ENCODE measurements around the gene HPS4. TPM values are rescaled to one million over a fixed set of nuclear protein-coding genes. Genes with fewer than 3 reads are reported as not detected.
A peak's percentile ranks its signal among the peaks of the same experiment; 100 is the strongest.
"Not testable (repeated sequence)": the region's sequence is repeated elsewhere in the genome, so short reads cannot be mapped to it uniquely, and the experiment has no call there.

Gene HPS4
- total RNA-seq, 1 donor from 2014 or later = 29.5 TPM

GRCh38 chr22:26417406-26417805 lies 66.2 kb downstream of the HPS4 start:
- H3K36me3 ChIP-seq (ENCODE audit: control insufficient read depth, insufficient read depth, low read length) = no peaks in the 10 kb centered on the region
- peak; percentile 8 for DNase-seq (ENCODE audit: low read depth)
- no peak overlapping the region for H3K4me3 ChIP-seq (ENCODE audit: low read depth, low read length)
- no peaks in the 10 kb centered on the region for H3K27me3 ChIP-seq (ENCODE audit: control insufficient read depth, insufficient read depth, low read length)
- TF ChIP-seq CTCF (IDR thresholded peaks at IDR 0.05; ENCODE audit: insufficient read depth, low read length, severe bottlenecking) = no peak
- FAIRE-seq = no peak

- TF ChIP-seq CTCF (IDR thresholded peaks at IDR 0.05; ENCODE audit: insufficient read depth, low read length, severe bottlenecking) = no peak
- DNase-seq (ENCODE audit: low read depth) (peak; percentile 68), FAIRE-seq (peak; percentile 93)
- Histone ChIP-seq H3K36me3 (ENCODE audit: control insufficient read depth, insufficient read depth, low read length) (no peaks in the 10 kb centered on the region), H3K4me3 (ENCODE audit: low read depth, low read length) (no peak overlapping the region), H3K27me3 (ENCODE audit: control insufficient read depth, insufficient read depth, low read length) (no peaks in the 10 kb centered on the region)
These were observed 66.8 kb downstream of the HPS4 start for GRCh38 chr22:26416670-26417276.

- no peak for TF ChIP-seq CTCF (IDR thresholded peaks at IDR 0.05; ENCODE audit: insufficient read depth, low read length, severe bottlenecking)
- DNase-seq (ENCODE audit: low read depth) = peak; percentile 9
- no peaks in the 10 kb centered on the region for H3K27me3 ChIP-seq (ENCODE audit: control insufficient read depth, insufficient read depth, low read length)
- H3K4me3 ChIP-seq (ENCODE audit: low read depth, low read length) = no peak overlapping the region
- no peaks in the 10 kb centered on the region for H3K36me3 ChIP-seq (ENCODE audit: control insufficient read depth, insufficient read depth, low read length)
- no peak for FAIRE-seq
These were observed 67.3 kb downstream of the HPS4 start for GRCh38 chr22:26416256-26416655.

GRCh38 chr22:26414347-26414746 lies 69.2 kb downstream of the HPS4 start:
- no peak overlapping the region for H3K4me3 ChIP-seq (ENCODE audit: low read depth, low read length)
- H3K27me3 ChIP-seq (ENCODE audit: control insufficient read depth, insufficient read depth, low read length) = no peaks in the 10 kb centered on the region
- no peak for TF ChIP-seq CTCF (IDR thresholded peaks at IDR 0.05; ENCODE audit: insufficient read depth, low read length, severe bottlenecking)
- FAIRE-seq (no peak), DNase-seq (ENCODE audit: low read depth) (no peak)
- no peaks in the 10 kb centered on the region for H3K36me3 ChIP-seq (ENCODE audit: control insufficient read depth, insufficient read depth, low read length)

GRCh38 chr22:26410386-26410785 lies 73.2 kb downstream of the HPS4 start:
- Histone ChIP-seq H3K4me3 (ENCODE audit: low read depth, low read length) (no peak overlapping the region), H3K27me3 (ENCODE audit: control insufficient read depth, insufficient read depth, low read length) (no peaks in the 10 kb centered on the region), H3K36me3 (ENCODE audit: control insufficient read depth, insufficient read depth, low read length) (no peaks in the 10 kb centered on the region)
- no peak for TF ChIP-seq CTCF (IDR thresholded peaks at IDR 0.05; ENCODE audit: insufficient read depth, low read length, severe bottlenecking)
- no peak for DNase-seq (ENCODE audit: low read depth)
- no peak for FAIRE-seq

- Histone ChIP-seq H3K36me3 (ENCODE audit: control insufficient read depth, insufficient read depth, low read length) (no peaks in the 10 kb centered on the region), H3K27me3 (ENCODE audit: control insufficient read depth, insufficient read depth, low read length) (peaks cover 3% of the 10 kb centered on the region), H3K4me3 (ENCODE audit: low read depth, low read length) (no peak overlapping the region)
- no peak for TF ChIP-seq CTCF (IDR thresholded peaks at IDR 0.05; ENCODE audit: insufficient read depth, low read length, severe bottlenecking)
- FAIRE-seq (no peak), DNase-seq (ENCODE audit: low read depth) (no peak)
These were observed 73.8 kb downstream of the HPS4 start for GRCh38 chr22:26409719-26410335.

- not testable (repeated sequence) for H3K4me3 ChIP-seq (ENCODE audit: low read depth, low read length); FAIRE-seq; DNase-seq (ENCODE audit: low read depth); H3K27me3 ChIP-seq (ENCODE audit: control insufficient read depth, insufficient read depth, low read length); H3K36me3 ChIP-seq (ENCODE audit: control insufficient read depth, insufficient read depth, low read length)
These were observed 74.9 kb downstream of the HPS4 start for GRCh38 chr22:26408562-26409220.

Measured in bronchial epithelial cell (primary cell).